ENCODE measurements around the gene NTN1. TPM values are rescaled to one million over a fixed set of nuclear protein-coding genes. Genes with fewer than 3 reads are reported as not detected.

Gene NTN1
- total and polyA plus RNA-seq, 2 of the 13 experiments (the other 11 are each of a cell fraction or from before 2014, with no cell fraction given): 0.04 to 0.05 TPM

DNA sequence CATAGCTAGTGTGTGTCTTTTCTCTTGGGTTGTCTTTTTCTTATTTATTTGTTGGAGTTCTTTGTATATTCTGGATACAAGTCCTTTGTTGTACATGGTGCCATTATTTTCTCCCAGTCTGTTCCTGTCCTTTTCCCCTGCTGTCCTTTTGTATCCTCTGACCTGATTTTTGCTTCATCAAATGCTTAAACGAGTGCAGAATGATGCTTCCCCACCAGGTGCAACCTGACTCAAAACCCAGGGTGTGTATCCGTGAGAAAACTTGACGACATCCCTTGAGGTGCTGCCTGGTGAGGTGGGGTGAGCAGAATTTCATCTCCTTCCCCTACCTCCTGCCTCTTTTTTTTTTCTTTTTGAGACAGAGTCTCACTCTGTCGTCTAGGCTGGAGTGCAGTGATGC, 88.6 kb downstream of the NTN1 start:
- Histone ChIP-seq H2AFZ (ENCODE audit: low read length) (no peak overlapping the region), H3K27ac (ENCODE audit: extremely low read length, insufficient read depth, low read length) (no peak overlapping the region), H3K9me3 (ENCODE audit: low read length) (no peaks in the 10 kb centered on the region), H3K79me2 (ENCODE audit: insufficient read depth, low read length) (no peaks in the 10 kb centered on the region), H3K36me3 (replicated peaks in 1 of 2; ENCODE audit: control insufficient read depth in 1 of 2, insufficient read depth in 2 of 2, low read length in 2 of 2) (no peaks in the 10 kb centered on the region), H3K4me2 (ENCODE audit: low read depth, low read length) (no peak overlapping the region), H3K27me3 (ENCODE audit: control insufficient read depth in 1 of 2, insufficient read depth in 2 of 2, low read length in 2 of 2) (peaks cover 0 to 45% of the 10 kb centered on the region in 2 experiments; a peak in 4 of 5 replicates), H3K4me1 (ENCODE audit: insufficient read depth, low read length) (peaks cover 1% of the 10 kb centered on the region; the same call in 1 of the 2 replicates), H3K9ac (ENCODE audit: insufficient read depth, low read depth, low read length) (no peak overlapping the region), H3K4me3 (replicated peaks in 1 of 3; ENCODE audit: insufficient read depth in 1 of 3, low read depth in 2 of 3, low read length in 3 of 3) (no peak overlapping the region), H4K20me1 (ENCODE audit: insufficient read depth, low read length) (no peaks in the 10 kb centered on the region)
- no TSS peak for BruUV-seq (replicated peaks)
- CTCF ChIA-PET (ENCODE audit: low intra/inter-chr PET ratio, low total read pairs): no interaction called here
- TF ChIP-seq, protein P1, sequence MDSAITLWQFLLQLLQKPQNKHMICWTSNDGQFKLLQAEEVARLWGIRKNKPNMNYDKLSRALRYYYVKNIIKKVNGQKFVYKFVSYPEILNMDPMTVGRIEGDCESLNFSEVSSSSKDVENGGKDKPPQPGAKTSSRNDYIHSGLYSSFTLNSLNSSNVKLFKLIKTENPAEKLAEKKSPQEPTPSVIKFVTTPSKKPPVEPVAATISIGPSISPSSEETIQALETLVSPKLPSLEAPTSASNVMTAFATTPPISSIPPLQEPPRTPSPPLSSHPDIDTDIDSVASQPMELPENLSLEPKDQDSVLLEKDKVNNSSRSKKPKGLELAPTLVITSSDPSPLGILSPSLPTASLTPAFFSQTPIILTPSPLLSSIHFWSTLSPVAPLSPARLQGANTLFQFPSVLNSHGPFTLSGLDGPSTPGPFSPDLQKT (CRISPR knock-in tag; IDR thresholded peaks at IDR 0.05; ENCODE audit: borderline replicate concordance): no peak
- TF ChIP-seq ZNF674 (CRISPR knock-in tag; IDR thresholded peaks at IDR 0.05; ENCODE audit: low read depth): no peak
- TF ChIP-seq ZNF713 (CRISPR knock-in tag; IDR thresholded peaks at IDR 0.05): no peak
- TF ChIP-seq, protein P2, sequence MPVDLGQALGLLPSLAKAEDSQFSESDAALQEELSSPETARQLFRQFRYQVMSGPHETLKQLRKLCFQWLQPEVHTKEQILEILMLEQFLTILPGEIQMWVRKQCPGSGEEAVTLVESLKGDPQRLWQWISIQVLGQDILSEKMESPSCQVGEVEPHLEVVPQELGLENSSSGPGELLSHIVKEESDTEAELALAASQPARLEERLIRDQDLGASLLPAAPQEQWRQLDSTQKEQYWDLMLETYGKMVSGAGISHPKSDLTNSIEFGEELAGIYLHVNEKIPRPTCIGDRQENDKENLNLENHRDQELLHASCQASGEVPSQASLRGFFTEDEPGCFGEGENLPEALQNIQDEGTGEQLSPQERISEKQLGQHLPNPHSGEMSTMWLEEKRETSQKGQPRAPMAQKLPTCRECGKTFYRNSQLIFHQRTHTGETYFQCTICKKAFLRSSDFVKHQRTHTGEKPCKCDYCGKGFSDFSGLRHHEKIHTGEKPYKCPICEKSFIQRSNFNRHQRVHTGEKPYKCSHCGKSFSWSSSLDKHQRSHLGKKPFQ (CRISPR knock-in tag; IDR thresholded peaks at IDR 0.05; ENCODE audit: insufficient replicate concordance): no peak
- TF ChIP-seq, protein P3, sequence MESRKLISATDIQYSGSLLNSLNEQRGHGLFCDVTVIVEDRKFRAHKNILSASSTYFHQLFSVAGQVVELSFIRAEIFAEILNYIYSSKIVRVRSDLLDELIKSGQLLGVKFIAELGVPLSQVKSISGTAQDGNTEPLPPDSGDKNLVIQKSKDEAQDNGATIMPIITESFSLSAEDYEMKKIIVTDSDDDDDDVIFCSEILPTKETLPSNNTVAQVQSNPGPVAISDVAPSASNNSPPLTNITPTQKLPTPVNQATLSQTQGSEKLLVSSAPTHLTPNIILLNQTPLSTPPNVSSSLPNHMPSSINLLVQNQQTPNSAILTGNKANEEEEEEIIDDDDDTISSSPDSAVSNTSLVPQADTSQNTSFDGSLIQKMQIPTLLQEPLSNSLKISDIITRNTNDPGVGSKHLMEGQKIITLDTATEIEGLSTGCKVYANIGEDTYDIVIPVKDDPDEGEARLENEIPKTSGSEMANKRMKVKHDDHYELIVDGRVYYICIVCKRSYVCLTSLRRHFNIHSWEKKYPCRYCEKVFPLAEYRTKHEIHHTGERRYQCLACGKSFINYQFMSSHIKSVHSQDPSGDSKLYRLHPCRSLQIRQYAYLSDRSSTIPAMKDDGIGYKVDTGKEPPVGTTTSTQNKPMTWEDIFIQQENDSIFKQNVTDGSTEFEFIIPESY (CRISPR knock-in tag; IDR thresholded peaks at IDR 0.05): no peak
- no peak for TF ChIP-seq ZNF34 (CRISPR knock-in tag; IDR thresholded peaks at IDR 0.05; ENCODE audit: borderline replicate concordance)
- FAIRE-seq (no peak), DNase-seq (ENCODE audit: low spot score) (no peak), ATAC-seq (no peak)
- 2% methylated on average over 4 of the region's 4 CpGs for WGBS (ENCODE audit: low lambda C conversion rate)
- POLR2A ChIA-PET: no interaction called here
- intact Hi-C loops (cut with micrococcal nuclease; ENCODE audit: unreplicated experiment) (no loop called here), in situ Hi-C loops (cut with HindIII; ENCODE audit: extremely low pct_ligation_motif_present, low pct_unique_long_range_greater_than_20kb) (no loop called here)

Data from HepG2 (cell line).